GM18858 (cell line): ENCODE measurements around the gene SMLR1.
"Not testable (repeated sequence)": the region's sequence is repeated elsewhere in the genome, so short reads cannot be mapped to it uniquely, and the experiment has no call there.

Experiments
- ATAC-seq: cut with Tn5 transposase; IDR thresholded peaks from one replicate; pipeline ENCODE4 v1.9.1; 2021; ENCODE audit not compliant: unreplicated experiment

SMLR1 gene

GRCh38 chr6:130827247-130828149 lies at the start of gene SMLR1:
TSS of gene SMLR1 (plus strand) at chr6:130827406. CDS start at chr6:130827414, 8 bp downstream.
- ATAC-seq: no peak

- no peak for ATAC-seq
Observed at GRCh38 chr6:130778946-130779657, 48.1 kb upstream of the SMLR1 start.

GRCh38 chr6:130779658-130780033 lies 47.6 kb upstream of the SMLR1 start:
- ATAC-seq: no peak

GRCh38 chr6:130780122-130780521 lies 47.1 kb upstream of the SMLR1 start:
- ATAC-seq: no peak

- ATAC-seq: no peak
Observed at GRCh38 chr6:130781557-130781956, 45.6 kb upstream of the SMLR1 start.

GRCh38 chr6:130783416-130784107 lies 43.6 kb upstream of the SMLR1 start:
- no peak for ATAC-seq

GRCh38 chr6:130787726-130788500 lies 39.3 kb upstream of the SMLR1 start:
- ATAC-seq: no peak

- ATAC-seq: no peak
Observed at GRCh38 chr6:130788954-130789353, 38.3 kb upstream of the SMLR1 start.

GRCh38 chr6:130794010-130794697 lies 33.1 kb upstream of the SMLR1 start:
- no peak for ATAC-seq

- no peak for ATAC-seq
Observed at GRCh38 chr6:130794738-130795137, 32.5 kb upstream of the SMLR1 start.

GRCh38 chr6:130796313-130796905 lies 30.8 kb upstream of the SMLR1 start:
- no peak for ATAC-seq

- ATAC-seq: no peak
Observed at GRCh38 chr6:130797061-130797460, 30.1 kb upstream of the SMLR1 start.

GRCh38 chr6:130801368-130801767 lies 25.8 kb upstream of the SMLR1 start:
- not testable (repeated sequence) for ATAC-seq

GRCh38 chr6:130810307-130811030 lies 16.7 kb upstream of the SMLR1 start:
- ATAC-seq: no peak

GRCh38 chr6:130811932-130812331 lies 15.3 kb upstream of the SMLR1 start:
- no peak for ATAC-seq

GRCh38 chr6:130814506-130814905 lies 12.7 kb upstream of the SMLR1 start:
- ATAC-seq: no peak

- no peak for ATAC-seq
Observed at GRCh38 chr6:130815200-130816071, 11.8 kb upstream of the SMLR1 start.

- no peak for ATAC-seq
Observed at GRCh38 chr6:130822736-130823135, 4.5 kb upstream of the SMLR1 start.
